Fibroblast of lung (primary cell): ENCODE measurements around the gene MYCL.

Experiments used
- CTCF ChIP-seq, 2 donors: IDR thresholded peaks in 1 of 2; conservative IDR thresholded peaks in 1 of 2; 1 replicate in 1 of 2; 2 replicates in 1 of 2; pipeline ENCODE4 v1.5.1; 2011 to 2012; ENCODE audit warnings: low read length in 2 of 2, control low read depth in 1 of 2, inconsistent platforms in 1 of 2, low read depth in 1 of 2, mild to moderate bottlenecking in 1 of 2
- EZH2 ChIP-seq: IDR thresholded peaks from 2 replicates; pipeline ENCODE4 v1.5.1; 2012; ENCODE audit warnings: low read length, control low read depth, mild to moderate bottlenecking; ENCODE audit errors: missing control alignments

DNA sequence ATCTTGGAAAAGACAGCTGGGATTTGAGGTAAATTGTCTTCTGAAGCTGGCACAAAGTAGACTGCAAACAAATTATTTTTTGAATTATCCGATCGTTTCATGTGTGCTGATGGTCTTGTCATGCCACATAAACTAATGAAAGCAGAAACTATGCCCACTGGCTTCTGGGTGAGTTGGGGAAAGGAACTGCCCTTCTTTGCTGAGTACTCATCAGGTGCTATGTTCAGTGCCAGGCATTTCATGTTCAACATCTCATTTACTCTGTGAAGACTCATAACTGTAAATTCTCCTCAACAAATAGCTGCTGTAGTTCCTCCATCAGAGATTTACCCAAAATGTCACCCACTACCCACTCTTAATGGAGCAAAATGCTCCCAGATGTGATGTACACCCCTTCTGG lies 19.6 kb downstream of the MYCL start:
- no peak for TF ChIP-seq CTCF (conservative IDR thresholded peaks at IDR 0.05 in 1 of 2, IDR thresholded peaks at IDR 0.05 in 1 of 2; ENCODE audit: low read depth in 1 of 2, low read length in 2 of 2)
- TF ChIP-seq EZH2: no peak
